Measurements from ENCODE around the gene MMADHC. TPM values are rescaled to one million over a fixed set of nuclear protein-coding genes. Genes with fewer than 3 reads are reported as not detected.

MMADHC gene
- total RNA-seq, 1 experiment from 2014 or later: 149 TPM

- Histone ChIP-seq H3K4ac (ENCODE audit: low read depth, low read length) (no peak overlapping the region), H3K79me2 (ENCODE audit: insufficient read depth, low read length) (peaks cover 8% of the 10 kb centered on the region; the same call in 1 of the 2 replicates), H2BK15ac (ENCODE audit: low read depth, low read length) (no peak overlapping the region), H2BK5ac (ENCODE audit: insufficient read length, low read length) (no peak overlapping the region), H3T11ph (ENCODE audit: low read length) (no peak overlapping the region), H3K23me2 (ENCODE audit: insufficient read length, low read depth, low read length, poor library complexity, severe bottlenecking) (peaks cover 4% of the 10 kb centered on the region), H4K5ac (ENCODE audit: insufficient read length, low read depth, low read length) (no peak overlapping the region), H3K9ac (ENCODE audit: extremely low read depth, insufficient read length, low read length) (no peak overlapping the region), H3K14ac (ENCODE audit: insufficient read depth, low read length) (no peak overlapping the region), H4K91ac (ENCODE audit: insufficient read length, low read depth, low read length) (no peak overlapping the region), H3K27me3 (ENCODE audit: insufficient read depth, low read length) (no peaks in the 10 kb centered on the region), H3K23ac (ENCODE audit: insufficient read length, low read depth, low read length) (no peak overlapping the region), H3K4me2 (ENCODE audit: insufficient read depth, insufficient read length, low read length) (peak overlapping the region; percentile 56), H3K79me1 (ENCODE audit: insufficient read depth, low read depth, low read length, poor library complexity, severe bottlenecking) (no peaks in the 10 kb centered on the region), H2AK5ac (ENCODE audit: insufficient read length, low read length) (no peak overlapping the region), H4K8ac (replicated peaks; ENCODE audit: insufficient read length, low read depth, low read length) (no peak overlapping the region), H3K9me3 (ENCODE audit: control insufficient read depth, low read depth, low read length) (no peaks in the 10 kb centered on the region), H2BK20ac (ENCODE audit: low read depth, low read length, poor library complexity, severe bottlenecking) (no peak overlapping the region), H3K56ac (ENCODE audit: insufficient read length, low read depth, low read length) (no peak overlapping the region), H3K4me1 (ENCODE audit: insufficient read depth, low read length) (no peaks in the 10 kb centered on the region), H3K18ac (ENCODE audit: insufficient read length, low read depth, low read length) (no peak overlapping the region), H2BK120ac (ENCODE audit: low read depth, low read length, poor library complexity, severe bottlenecking) (no peak overlapping the region), H2BK12ac (ENCODE audit: insufficient read length, low read depth, low read length) (no peak overlapping the region), H4K20me1 (ENCODE audit: control insufficient read depth, insufficient read depth, insufficient read length) (no peaks in the 10 kb centered on the region), H2AFZ (ENCODE audit: low read length) (no peak overlapping the region), H3K27ac (ENCODE audit: insufficient read length, low read depth, low read length) (no peak overlapping the region)
- peaks cover 19 to 20% of the 10 kb centered on the region in 2 experiments for H3K4me1 Mint-ChIP-seq
- no peak for DNase-seq
- peak overlapping the region; percentile 91 to 93 for H3K4me3 Mint-ChIP-seq
- WGBS (ENCODE audit: extremely low coverage, insufficient read length, low lambda C conversion rate): no CpG with 5 or more reads among the region's 10 CpGs
- peak overlapping the region; percentile 55 to 78 (median 58); a peak in 6 of 7 replicates for H3K27ac Mint-ChIP-seq
- H3K36me3 Mint-ChIP-seq (ENCODE audit: insufficient read depth in 1 of 3, low read depth in 3 of 3): peaks cover 2 to 32% (median 18%) of the 10 kb centered on the region in 3 experiments; a peak in 6 of 7 replicates
- no peaks in the 10 kb centered on the region for H3K27me3 Mint-ChIP-seq (ENCODE audit: low read depth)
- TF ChIP-seq CTCF (conservative IDR thresholded peaks at IDR 0.05): no peak
- H3K9me3 Mint-ChIP-seq: no peaks in the 10 kb centered on the region; a peak in 1 of 5 replicates
Measured at GRCh38 chr2:149587950-149588487, 444 bp upstream of the MMADHC start.

All from H9 (cell line).